GM19395 (cell line): ENCODE data around the gene CEP57.
"Not testable (repeated sequence)": the region's sequence is repeated elsewhere in the genome, so short reads cannot be mapped to it uniquely, and the experiment has no call there.

Experiments
- ATAC-seq: cut with Tn5 transposase; IDR thresholded peaks from one replicate; pipeline ENCODE4 v1.9.1; 2021; ENCODE audit warnings: mild to moderate bottlenecking, moderate library complexity; ENCODE audit not compliant: unreplicated experiment

Gene CEP57

DNA sequence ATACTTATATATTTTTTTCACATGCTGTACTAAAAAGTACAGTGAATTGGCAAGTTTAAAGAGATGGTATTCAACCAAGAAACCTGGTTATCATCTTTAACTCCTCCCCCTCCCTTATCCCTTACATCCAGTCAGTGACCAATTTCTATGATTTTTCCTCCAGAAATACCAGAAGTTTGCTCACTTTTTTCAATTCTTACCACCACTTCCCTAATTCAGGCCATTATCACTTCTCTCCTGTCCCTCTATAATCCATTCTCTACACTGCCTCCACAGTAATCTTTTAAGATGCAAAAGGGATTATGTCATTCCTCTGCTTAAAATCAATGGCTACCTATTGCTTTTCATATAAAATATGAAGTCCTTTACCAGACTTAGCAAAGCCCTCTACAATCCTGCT lies 62.8 kb downstream of the CEP57 start:
- ATAC-seq = no peak

DNA sequence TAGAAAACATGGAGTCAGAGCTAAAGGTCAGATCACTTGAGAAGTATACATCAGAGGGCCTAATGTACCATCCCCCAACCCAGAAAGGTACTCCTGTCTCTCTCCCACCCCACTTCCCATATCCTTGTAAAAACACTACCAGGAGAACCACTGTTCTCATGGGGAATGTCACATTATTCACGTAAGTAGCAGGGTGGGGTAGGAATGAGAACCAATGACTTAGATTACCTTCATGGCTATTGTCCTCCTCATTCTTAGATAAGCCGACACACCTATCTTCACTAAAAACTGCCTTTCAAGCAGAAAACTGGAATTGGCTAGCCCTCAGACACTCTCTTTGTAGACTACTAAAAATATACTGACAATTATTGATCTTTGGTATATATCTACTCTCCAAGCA lies 63.6 kb downstream of the CEP57 start:
- ATAC-seq = no peak

DNA sequence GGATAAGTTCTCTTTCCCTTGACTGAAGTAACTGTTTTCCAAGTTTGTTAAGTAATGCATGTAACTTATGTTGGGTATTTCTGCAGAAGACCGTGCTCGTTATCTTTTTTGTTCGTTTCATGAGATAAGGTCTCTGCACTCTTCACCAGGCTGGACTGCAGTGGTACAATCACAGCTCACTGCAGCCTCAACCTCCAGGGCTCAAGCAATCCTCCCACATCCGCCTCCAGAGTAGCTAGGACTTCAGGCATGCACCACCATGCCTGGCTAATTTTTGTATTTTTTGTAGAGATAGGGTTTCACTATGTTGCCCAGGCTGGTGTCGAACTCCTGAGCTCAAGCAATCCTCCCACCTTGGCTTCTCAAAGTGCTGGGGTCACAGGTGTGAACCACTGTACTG lies 64.1 kb downstream of the CEP57 start:
- ATAC-seq = not testable (repeated sequence)

DNA sequence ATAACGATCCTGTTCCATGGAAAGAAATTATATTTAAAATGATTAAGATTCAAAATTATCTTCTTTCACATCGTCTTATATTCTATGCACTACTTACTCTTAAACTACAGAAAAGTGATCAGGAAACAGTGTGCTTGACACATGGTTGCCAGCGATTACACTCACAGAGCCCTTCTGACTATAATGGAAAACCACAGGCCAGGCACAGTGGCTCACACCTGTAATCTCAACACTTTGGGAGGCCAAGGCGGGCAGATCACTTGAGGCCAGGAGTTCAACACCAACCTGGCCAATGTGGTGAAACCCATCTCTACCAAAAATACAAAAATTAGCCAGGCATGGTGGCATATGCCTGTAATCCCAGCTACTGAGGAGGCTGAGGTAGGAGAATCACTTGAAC lies 69.7 kb downstream of the CEP57 start:
- ATAC-seq = not testable (repeated sequence)

DNA sequence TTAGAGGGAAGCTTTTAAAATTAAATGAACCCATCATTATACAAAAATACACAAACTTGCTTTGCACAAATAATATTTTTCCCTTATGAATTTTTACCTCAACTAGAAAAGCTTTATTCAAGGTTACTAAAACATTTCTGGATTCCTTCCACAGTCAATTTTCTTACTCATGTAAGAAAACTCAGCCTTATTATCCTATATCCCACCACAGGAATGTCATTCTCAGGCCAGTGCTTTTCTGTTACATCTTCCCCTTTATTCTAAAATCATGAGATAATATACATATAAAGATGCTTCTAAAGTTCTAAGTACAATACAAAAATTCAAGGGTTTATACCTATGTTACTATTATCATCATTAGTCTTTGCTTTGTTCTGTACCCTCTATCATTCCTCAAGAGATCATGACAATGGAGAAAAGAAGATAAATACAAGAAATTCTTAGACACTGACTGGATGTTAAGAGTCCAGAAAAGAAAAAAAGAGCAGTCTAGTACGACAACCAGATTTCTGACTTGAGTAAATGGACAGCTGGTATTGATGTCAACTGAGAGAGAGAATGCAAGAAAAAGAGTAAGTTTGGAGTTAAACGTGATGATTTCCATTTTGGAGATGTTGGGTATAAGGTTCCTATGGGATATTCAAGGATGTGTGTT lies 73.3 kb downstream of the CEP57 start:
- ATAC-seq = no peak

GRCh38 chr11:95867105-95867504 lies 76.8 kb downstream of the CEP57 start:
- ATAC-seq = no peak

- not testable (repeated sequence) for ATAC-seq
Observed at GRCh38 chr11:95870877-95871276, 80.6 kb downstream of the CEP57 start.

DNA sequence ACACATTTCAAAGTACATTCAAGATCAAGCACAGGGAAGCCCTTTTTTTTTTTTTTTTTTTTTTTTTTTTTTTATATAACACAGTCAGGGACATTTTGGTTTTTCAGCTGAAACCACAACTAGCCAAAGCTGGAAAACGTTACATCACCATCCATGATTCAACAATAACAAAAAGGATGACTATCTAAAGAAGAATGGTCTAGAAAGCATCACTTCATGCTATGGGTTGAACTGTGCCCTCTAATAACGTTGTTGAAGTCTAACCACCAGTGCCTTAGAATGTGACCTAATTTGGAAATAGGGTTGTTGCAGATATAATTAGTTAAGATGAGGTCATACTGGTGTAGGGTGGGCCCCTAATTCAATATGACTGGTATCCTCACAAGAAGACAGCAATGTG lies 87.0 kb downstream of the CEP57 start:
- no peak for ATAC-seq
